Measurements from ENCODE around the gene CCM2L. TPM values are rescaled to one million over a fixed set of nuclear protein-coding genes. Genes with fewer than 3 reads are reported as not detected.
A peak's percentile ranks its signal among the peaks of the same experiment; 100 is the strongest.

The CCM2L gene
- polyA plus RNA-seq, 1 of the 3 experiments (the other 2 are of a cell fraction): not detected

GRCh38 chr20:32019156-32019510 is 8.9 kb downstream of the CCM2L start:
- TF ChIP-seq, protein P1, sequence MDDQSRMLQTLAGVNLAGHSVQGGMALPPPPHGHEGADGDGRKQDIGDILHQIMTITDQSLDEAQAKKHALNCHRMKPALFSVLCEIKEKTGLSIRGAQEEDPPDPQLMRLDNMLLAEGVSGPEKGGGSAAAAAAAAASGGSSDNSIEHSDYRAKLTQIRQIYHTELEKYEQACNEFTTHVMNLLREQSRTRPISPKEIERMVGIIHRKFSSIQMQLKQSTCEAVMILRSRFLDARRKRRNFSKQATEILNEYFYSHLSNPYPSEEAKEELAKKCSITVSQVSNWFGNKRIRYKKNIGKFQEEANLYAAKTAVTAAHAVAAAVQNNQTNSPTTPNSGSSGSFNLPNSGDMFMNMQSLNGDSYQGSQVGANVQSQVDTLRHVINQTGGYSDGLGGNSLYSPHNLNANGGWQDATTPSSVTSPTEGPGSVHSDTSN (IDR thresholded peaks at IDR 0.05): no peak
- TF ChIP-seq EP300 (IDR thresholded peaks at IDR 0.05; ENCODE audit: borderline replicate concordance in 1 of 2, low read depth in 1 of 2, low read length in 1 of 2) (no peak), NRF1 (IDR thresholded peaks at IDR 0.05; ENCODE audit: low read depth, low read length) (no peak), IRF3 (IDR thresholded peaks at IDR 0.05; ENCODE audit: low read depth, low read length) (no peak), EZH2phosphoT487 (IDR thresholded peaks at IDR 0.05; ENCODE audit: borderline replicate concordance, low read depth) (no peak), GABPA (IDR thresholded peaks at IDR 0.05; ENCODE audit: low read depth) (no peak), SIN3A (IDR thresholded peaks at IDR 0.05; ENCODE audit: borderline replicate concordance, low read depth, low read length) (no peak)
- TF ChIP-seq, protein P2, sequence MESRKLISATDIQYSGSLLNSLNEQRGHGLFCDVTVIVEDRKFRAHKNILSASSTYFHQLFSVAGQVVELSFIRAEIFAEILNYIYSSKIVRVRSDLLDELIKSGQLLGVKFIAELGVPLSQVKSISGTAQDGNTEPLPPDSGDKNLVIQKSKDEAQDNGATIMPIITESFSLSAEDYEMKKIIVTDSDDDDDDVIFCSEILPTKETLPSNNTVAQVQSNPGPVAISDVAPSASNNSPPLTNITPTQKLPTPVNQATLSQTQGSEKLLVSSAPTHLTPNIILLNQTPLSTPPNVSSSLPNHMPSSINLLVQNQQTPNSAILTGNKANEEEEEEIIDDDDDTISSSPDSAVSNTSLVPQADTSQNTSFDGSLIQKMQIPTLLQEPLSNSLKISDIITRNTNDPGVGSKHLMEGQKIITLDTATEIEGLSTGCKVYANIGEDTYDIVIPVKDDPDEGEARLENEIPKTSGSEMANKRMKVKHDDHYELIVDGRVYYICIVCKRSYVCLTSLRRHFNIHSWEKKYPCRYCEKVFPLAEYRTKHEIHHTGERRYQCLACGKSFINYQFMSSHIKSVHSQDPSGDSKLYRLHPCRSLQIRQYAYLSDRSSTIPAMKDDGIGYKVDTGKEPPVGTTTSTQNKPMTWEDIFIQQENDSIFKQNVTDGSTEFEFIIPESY (IDR thresholded peaks at IDR 0.05; ENCODE audit: borderline replicate concordance, low read depth): no peak
- H3K9me2 ChIP-seq: no peaks in the 10 kb centered on the region
- no peak overlapping the region for H3K27ac ChIP-seq (ENCODE audit: low read depth in 2 of 2, low read length in 1 of 2)
- H3F3A ChIP-seq (replicated peaks; ENCODE audit: insufficient read depth): peaks cover 8% of the 10 kb centered on the region
- 0% methylated on average over 5 of the region's 42 CpGs for WGBS (ENCODE audit: low lambda C conversion rate)
- POLR2A ChIA-PET: interaction anchor here (1.9 kb wide), 1 partner anchor 10 kb away, joined by 5 read pairs; no protein-coding TSS in a partner anchor
- no peaks in the 10 kb centered on the region for H3K79me2 ChIP-seq (ENCODE audit: insufficient read depth)
- H3K4me3 ChIP-seq (ENCODE audit: low read depth in 2 of 2, low read length in 1 of 2): peak overlapping the region in 1 of 2 experiments; percentile 46; a peak in 1 of 4 replicates
- CTCF ChIA-PET: interaction anchor here (0.6 to 5.0 kb wide), 10 partner anchors 11 to 195 kb away, joined by 3 to 74 read pairs (median 4); no protein-coding TSS in a partner anchor
- H3K9me3 ChIP-seq: no peaks in the 10 kb centered on the region
- peaks cover 0 to 13% of the 10 kb centered on the region in 2 experiments; a peak in 1 of 4 replicates for H3K4me1 ChIP-seq (ENCODE audit: control insufficient read depth in 1 of 2, insufficient read depth in 2 of 2, low read depth in 1 of 2, low read length in 1 of 2)
- H4K20me1 ChIP-seq (ENCODE audit: insufficient read depth): no peaks in the 10 kb centered on the region
- no peak overlapping the region for H3K9ac ChIP-seq
- DNase-seq: peak; percentile 84
- H2AFZ ChIP-seq (ENCODE audit: low read depth): no peak overlapping the region
- H3K4me2 ChIP-seq: no peak overlapping the region
- peaks cover 65% of the 10 kb centered on the region for H3K27me3 ChIP-seq (ENCODE audit: insufficient read depth)
- H3K36me3 ChIP-seq (replicated peaks in 1 of 2; ENCODE audit: control insufficient read depth in 1 of 2, insufficient read depth in 2 of 2, low read length in 1 of 2): no peaks in the 10 kb centered on the region

DNA sequence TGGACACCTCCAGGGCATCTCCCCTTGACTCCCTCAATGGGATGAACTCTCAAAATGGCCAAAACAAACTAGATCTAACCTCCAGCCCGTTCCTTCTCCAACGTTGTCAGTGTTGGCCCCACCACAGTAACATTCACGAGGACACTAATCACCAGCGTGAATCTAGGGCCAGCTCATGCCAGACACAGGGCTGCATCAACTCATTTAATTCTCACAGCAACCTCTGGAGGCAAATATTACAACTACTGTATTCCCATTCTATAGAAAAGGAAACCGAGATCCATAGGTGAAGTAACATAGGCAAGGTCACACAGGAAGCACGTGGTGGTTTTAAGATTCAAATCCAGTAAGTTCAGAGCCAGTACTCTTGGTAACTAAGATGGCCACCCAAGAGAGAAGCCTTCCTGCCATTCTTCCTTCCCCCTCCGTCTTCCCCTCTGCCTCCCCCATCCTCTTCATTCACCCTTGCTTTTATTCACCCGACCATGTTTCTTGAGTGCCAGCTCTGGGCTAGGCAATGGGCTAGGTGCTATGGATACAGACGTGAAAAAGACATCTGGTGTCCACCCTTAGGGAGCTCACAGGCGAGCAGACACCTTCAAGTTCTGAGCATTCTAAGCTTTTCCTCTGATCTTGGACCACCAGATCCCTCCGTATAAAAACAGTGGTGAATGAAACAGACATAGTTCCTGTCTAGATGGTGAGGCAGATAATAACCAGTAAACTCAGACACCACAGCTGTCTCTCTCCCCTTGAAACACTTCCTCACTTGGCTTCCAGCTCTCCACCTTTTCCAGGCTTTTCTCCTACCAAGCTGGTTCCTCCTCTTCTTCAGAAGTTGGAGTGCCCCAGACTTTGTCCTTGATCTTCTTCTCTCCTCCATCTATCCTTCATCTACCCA is 9.6 kb downstream of the CCM2L start:
- Histone ChIP-seq H3K27ac (ENCODE audit: low read depth in 2 of 2, low read length in 1 of 2) (no peak overlapping the region), H3K36me3 (replicated peaks in 1 of 2; ENCODE audit: control insufficient read depth in 1 of 2, insufficient read depth in 2 of 2, low read length in 1 of 2) (no peaks in the 10 kb centered on the region), H2AFZ (ENCODE audit: low read depth) (no peak overlapping the region), H3K4me3 (ENCODE audit: low read depth in 2 of 2, low read length in 1 of 2) (peak overlapping the region in 1 of 2 experiments; percentile 46; a peak in 1 of 4 replicates), H3K9ac (no peak overlapping the region), H3K4me1 (ENCODE audit: control insufficient read depth in 1 of 2, insufficient read depth in 2 of 2, low read depth in 1 of 2, low read length in 1 of 2) (peaks cover 0 to 13% of the 10 kb centered on the region in 2 experiments; a peak in 1 of 4 replicates), H3K9me2 (no peaks in the 10 kb centered on the region), H3K9me3 (no peaks in the 10 kb centered on the region), H4K20me1 (ENCODE audit: insufficient read depth) (no peaks in the 10 kb centered on the region), H3K79me2 (ENCODE audit: insufficient read depth) (no peaks in the 10 kb centered on the region), H3F3A (replicated peaks; ENCODE audit: insufficient read depth) (peaks cover 8% of the 10 kb centered on the region), H3K27me3 (ENCODE audit: insufficient read depth) (peaks cover 69% of the 10 kb centered on the region), H3K4me2 (peak overlapping the region; percentile 15; the same call in 1 of the 2 replicates)
- CTCF ChIA-PET: interaction anchor here (0.6 to 5.0 kb wide), 15 partner anchors 10 to 333 kb away, joined by 3 to 74 read pairs (median 4); no protein-coding TSS in a partner anchor
- no peak for DNase-seq
- 28% methylated on average over 11 of the region's 11 CpGs for WGBS (ENCODE audit: low lambda C conversion rate)
- TF ChIP-seq, protein P1 (IDR thresholded peaks at IDR 0.05): no peak
- no peak for TF ChIP-seq NFIC (IDR thresholded peaks at IDR 0.05; ENCODE audit: borderline replicate concordance)
- TF ChIP-seq FOXJ3 (CRISPR knock-in tag; IDR thresholded peaks at IDR 0.05): no peak
- TF ChIP-seq GATA2 (CRISPR knock-in tag; IDR thresholded peaks at IDR 0.05): peak; percentile 20; the same call in 1 of the 2 replicates
- POLR2A ChIA-PET: interaction anchor here (0.6 to 1.9 kb wide), 2 partner anchors 9 to 269 kb away, joined by 3 to 5 read pairs; no protein-coding TSS in a partner anchor

All from SK-N-SH (cell line).